IMR-90 (cell line): ENCODE measurements around the gene HYLS1. TPM values are rescaled to one million over a fixed set of nuclear protein-coding genes. Genes with fewer than 3 reads are reported as not detected.

Experiments used
- ATAC-seq: fragments of 200-7000 bp; cut with Tn5 transposase; 2 replicates; pipeline ENCODE4 v1.9.1; 2020; ENCODE audit warnings: low read depth, mild to moderate bottlenecking, moderate library complexity
- BruUV-seq: library from RNA; stranded (reverse); fragments of 400-500 nt; replicated peaks from 2 replicates; lab custom pipeline; 2021; lab: Mats Ljungman, UMichigan
- CTCF ChIA-PET: fragments of 300-600 bp; formaldehyde crosslinking; extraction: SDS; loops from one replicate; lab custom pipeline; 2021; ENCODE audit warnings: antibody characterized with exemption; lab: Yijun Ruan, JAX
- POLR2A ChIA-PET: fragments of 300-600 bp; sonication (Branson Sonifier 250); formaldehyde crosslinking; loops from one replicate; lab custom pipeline; 2022; ENCODE audit warnings: antibody characterized with exemption; ENCODE audit not compliant: unreplicated experiment; lab: Charles Lee
- DNase-seq: peaks from one replicate; pipeline ENCODE4 v3.0.0; 2013
- H2AFZ ChIP-seq: replicated peaks from 2 replicates; pipeline ENCODE3; 2013; ENCODE audit warnings: low read length, mild to moderate bottlenecking; ENCODE audit not compliant: poor library complexity
- H2AK5ac ChIP-seq: 2 replicates; pipeline ENCODE4 v1.6.1; 2013; ENCODE audit warnings: low read depth, low read length, inconsistent platforms
- H2AK9ac ChIP-seq: replicated peaks from 2 replicates; pipeline ENCODE3; 2013; ENCODE audit warnings: mild to moderate bottlenecking, low read depth, low read length, moderate library complexity; ENCODE audit not compliant: poor library complexity
- H2BK120ac ChIP-seq: 2 replicates; pipeline ENCODE4 v1.6.1; 2013; ENCODE audit warnings: low read depth, low read length, inconsistent platforms
- H2BK15ac ChIP-seq: 3 replicates; pipeline ENCODE4 v1.6.1; 2013; ENCODE audit warnings: low read depth, low read length, inconsistent platforms
- H2BK20ac ChIP-seq: 2 replicates; pipeline ENCODE4 v1.6.1; 2013; ENCODE audit warnings: low read depth, mild to moderate bottlenecking, inconsistent platforms, low read length, moderate library complexity
- H2BK5ac ChIP-seq: 2 replicates; pipeline ENCODE4 v1.6.1; 2013; ENCODE audit warnings: mild to moderate bottlenecking, low read depth, low read length, inconsistent platforms; ENCODE audit not compliant: poor library complexity, severe bottlenecking
- H3K14ac ChIP-seq: replicated peaks from 2 replicates; pipeline ENCODE4 v1.6.1; 2013; ENCODE audit warnings: low read depth, low read length, inconsistent platforms
- H3K18ac ChIP-seq: 2 replicates; pipeline ENCODE4 v1.6.1; 2013; ENCODE audit warnings: low read depth, low read length, control low read depth
- H3K23ac ChIP-seq: 2 replicates; pipeline ENCODE4 v1.6.1; 2013; ENCODE audit warnings: low read depth, low read length, inconsistent platforms
- H3K27ac ChIP-seq: 2 replicates; pipeline ENCODE4 v1.5.1; 2013; ENCODE audit warnings: mild to moderate bottlenecking, control low read depth, low read length; ENCODE audit not compliant: insufficient read depth
- H3K27me3 ChIP-seq: 2 replicates; pipeline ENCODE4 v1.6.1; 2013; ENCODE audit warnings: low read length; ENCODE audit not compliant: control insufficient read depth, insufficient read depth
- H3K36me3 ChIP-seq: 2 replicates; pipeline ENCODE4 v1.6.1; 2013; ENCODE audit warnings: low read length, mixed read lengths; ENCODE audit not compliant: control insufficient read depth, insufficient read depth
- H3K4ac ChIP-seq: 2 replicates; pipeline ENCODE4 v1.6.1; 2013; ENCODE audit warnings: low read depth, low read length, inconsistent platforms
- H3K4me1 ChIP-seq: 2 replicates; pipeline ENCODE4 v1.6.1; 2013; ENCODE audit warnings: low read length, mixed read lengths; ENCODE audit not compliant: control insufficient read depth, insufficient read depth
- H3K4me2 ChIP-seq: 2 replicates; pipeline ENCODE4 v1.6.1; 2013; ENCODE audit warnings: low read depth, mild to moderate bottlenecking, control low read depth, low read length, moderate library complexity
- H3K4me3 ChIP-seq: 2 replicates; pipeline ENCODE4 v1.5.1; 2013; ENCODE audit warnings: low read depth, mild to moderate bottlenecking, control low read depth, low read length, moderate library complexity; ENCODE audit not compliant: insufficient read depth
- H3K56ac ChIP-seq: 2 replicates; pipeline ENCODE4 v1.6.1; 2013; ENCODE audit warnings: low read length, inconsistent platforms; ENCODE audit not compliant: insufficient read depth; ENCODE audit errors: extremely low read depth
- H3K79me1 ChIP-seq, 2 experiments: 2 replicates each; pipeline ENCODE4 v1.6.1; 2013; ENCODE audit warnings: low read length in 2 of 2, inconsistent platforms in 1 of 2, low read depth in 1 of 2
- H3K9ac ChIP-seq: 2 replicates; pipeline ENCODE4 v1.6.1; 2013; ENCODE audit warnings: low read depth, low read length, control low read depth
- H3K9me1 ChIP-seq: 2 replicates; pipeline ENCODE4 v1.6.1; 2013; ENCODE audit warnings: low read length, inconsistent platforms; ENCODE audit not compliant: insufficient read depth
- H3K9me3 ChIP-seq: 2 replicates; pipeline ENCODE4 v1.6.1; 2013; ENCODE audit warnings: low read length; ENCODE audit not compliant: control insufficient read depth, insufficient read depth
- H4K20me1 ChIP-seq: 2 replicates; pipeline ENCODE4 v1.6.1; 2013; ENCODE audit warnings: low read length, inconsistent platforms; ENCODE audit not compliant: insufficient read depth
- H4K5ac ChIP-seq: 2 replicates; pipeline ENCODE4 v1.6.1; 2013; ENCODE audit warnings: mild to moderate bottlenecking, low read depth, low read length, control low read depth
- H4K8ac ChIP-seq, 2 experiments: 2 replicates each; pipeline ENCODE4 v1.6.1; 2013; ENCODE audit warnings: low read depth in 2 of 2, low read length in 2 of 2, control low read depth in 1 of 2, inconsistent platforms in 1 of 2
- H4K91ac ChIP-seq: 2 replicates; pipeline ENCODE4 v1.6.1; 2013; ENCODE audit warnings: low read depth, low read length, inconsistent platforms; ENCODE audit not compliant: insufficient read depth
- BHLHE40 ChIP-seq: fragments of 150-350 bp; IDR thresholded peaks from 2 replicates; pipeline ENCODE4 v1.6.1; 2016; ENCODE audit warnings: mild to moderate bottlenecking, low read depth, low read length
- CEBPB ChIP-seq: IDR thresholded peaks from 2 replicates; pipeline ENCODE4 v1.6.1; 2012; ENCODE audit warnings: low read depth, low read length, improper control_type of control experiment
- CHD1 ChIP-seq: IDR thresholded peaks from 2 replicates; pipeline ENCODE4 v1.6.1; 2012; ENCODE audit warnings: low read depth, low read length, improper control_type of control experiment
- ELK1 ChIP-seq: fragments of 150-350 bp; IDR thresholded peaks from 2 replicates; pipeline ENCODE4 v1.6.1; 2016; ENCODE audit warnings: low read depth, mild to moderate bottlenecking, low read length, moderate library complexity, borderline replicate concordance
- FOS ChIP-seq: fragments of 150-350 bp; IDR thresholded peaks from 2 replicates; pipeline ENCODE4 v1.6.1; 2016; ENCODE audit warnings: low read depth, low read length
- MAFK ChIP-seq: IDR thresholded peaks from 2 replicates; pipeline ENCODE4 v1.6.1; 2012; ENCODE audit warnings: low read depth, low read length, improper control_type of control experiment
- MAZ ChIP-seq: IDR thresholded peaks from 2 replicates; pipeline ENCODE4 v1.6.1; 2012; ENCODE audit warnings: low read depth, mild to moderate bottlenecking, low read length, improper control_type of control experiment, moderate library complexity, borderline replicate concordance
- MXI1 ChIP-seq: IDR thresholded peaks from 2 replicates; pipeline ENCODE4 v1.6.1; 2012; ENCODE audit warnings: low read depth, mild to moderate bottlenecking, low read length, moderate library complexity, borderline replicate concordance
- NFE2L2 ChIP-seq: fragments of 150-350 bp; IDR thresholded peaks from 2 replicates; pipeline ENCODE4 v1.6.1; 2016; ENCODE audit warnings: low read depth, mild to moderate bottlenecking, low read length
- RAD21 ChIP-seq: IDR thresholded peaks from 2 replicates; pipeline ENCODE4 v1.6.1; 2012; ENCODE audit warnings: low read length, improper control_type of control experiment
- RCOR1 ChIP-seq: IDR thresholded peaks from 2 replicates; pipeline ENCODE4 v1.6.1; 2012; ENCODE audit warnings: mild to moderate bottlenecking, low read length, improper control_type of control experiment; ENCODE audit not compliant: insufficient replicate concordance
- RFX5 ChIP-seq: IDR thresholded peaks from 2 replicates; pipeline ENCODE4 v1.8.0; 2012; ENCODE audit warnings: low read depth, mild to moderate bottlenecking, low read length, moderate library complexity
- SMC3 ChIP-seq: fragments of 150-350 bp; IDR thresholded peaks from 2 replicates; pipeline ENCODE4 v1.6.1; 2016; ENCODE audit warnings: low read depth, mild to moderate bottlenecking, antibody characterized with exemption, low read length, moderate library complexity
- WGBS, 2 experiments: methylation state at CpG; one replicate each; pipeline versions ENCODE4 v1.1.5 to v1.1.7; 2013; ENCODE audit warnings: missing lambda C conversion rate in 2 of 2; ENCODE audit not compliant: insufficient read length in 1 of 2; ENCODE audit errors: extremely low coverage in 2 of 2; 5-methylcytosine and 5-hydroxymethylcytosine counted together
- dilution Hi-C: fragments of 300-500 bp; cut with HindIII; formaldehyde crosslinking; loops from one replicate; pipeline ENCODE4 v1.14.3; 2018; ENCODE audit warnings: low sequenced_read_pairs; ENCODE audit not compliant: unreplicated experiment
- in situ Hi-C: fragments of 300-500 bp; cut with MboI; formaldehyde crosslinking; loops from 3 replicates; pipeline ENCODE4 v1.14.3; 2019; ENCODE audit warnings: low sequenced_read_pairs, inconsistent platforms, mixed read lengths
- intact Hi-C: fragments of 100-400 bp; cut with micrococcal nuclease; formaldehyde crosslinking; loops from 2 replicates; pipeline ENCODE4 v1.10.0; 2022
- polyA plus RNA-seq, 3 experiments: library from polyadenylated mRNA; depleted of rRNA; stranded (reverse); fragments of >200 nt; gene quantifications; 2 replicates each; pipeline ENCODE4 v1.2.3, GENCODE V29; 2012; ENCODE audit warnings: low replicate concordance in 1 of 3
- total RNA-seq: library from RNA; depleted of rRNA; stranded (reverse); fragments of >200 nt; gene quantifications from 2 replicates; pipeline ENCODE4 v1.2.3, GENCODE V29; 2012
- TF ChIP-seq, protein P1 (sequence below): fragments of 150-350 bp; IDR thresholded peaks from 2 replicates; pipeline ENCODE4 v1.6.1; 2017; ENCODE audit warnings: mild to moderate bottlenecking, antibody characterized with exemption, low read length, low read depth
- TF ChIP-seq, protein P2 (sequence below): conservative IDR thresholded peaks from 2 replicates; pipeline ENCODE4 v1.5.1; 2012; ENCODE audit warnings: mild to moderate bottlenecking, low read depth, low read length, improper control_type of control experiment

The HYLS1 gene
- total and polyA plus RNA-seq, 2 of the 4 experiments (the other 2 are of a cell fraction): 5.1 to 8.1 TPM

GRCh38 chr11:125940145-125940544, 52.7 kb downstream of the HYLS1 start:
- Histone ChIP-seq H3K36me3 (no peaks in the 10 kb centered on the region), H4K8ac (no peak overlapping the region), H3K4ac (no peak overlapping the region), H3K4me1 (no peaks in the 10 kb centered on the region; the same call in 1 of the 2 replicates), H2BK20ac (no peak overlapping the region), H3K4me2 (no peak overlapping the region), H2AFZ (no peak overlapping the region), H4K20me1 (no peaks in the 10 kb centered on the region), H2BK120ac (no peak overlapping the region), H3K14ac (no peak overlapping the region), H3K18ac (no peak overlapping the region), H3K9ac (no peak overlapping the region), H3K27me3 (peaks cover 22% of the 10 kb centered on the region), H4K5ac (no peak overlapping the region), H2AK5ac (no peak overlapping the region), H3K79me1 (no peaks in the 10 kb centered on the region), H3K9me1 (no peaks in the 10 kb centered on the region), H2AK9ac (no peak overlapping the region), H2BK5ac (no peak overlapping the region), H3K4me3 (no peak overlapping the region), H2BK15ac (no peak overlapping the region), H3K9me3 (no peaks in the 10 kb centered on the region), H3K23ac (no peak overlapping the region), H3K27ac (no peak overlapping the region), H3K56ac (no peak overlapping the region), H4K91ac (no peak overlapping the region)
- in situ Hi-C loops (no loop called here), intact Hi-C loops (no loop called here), dilution Hi-C loops (no loop called here)
- TF ChIP-seq, protein P1, sequence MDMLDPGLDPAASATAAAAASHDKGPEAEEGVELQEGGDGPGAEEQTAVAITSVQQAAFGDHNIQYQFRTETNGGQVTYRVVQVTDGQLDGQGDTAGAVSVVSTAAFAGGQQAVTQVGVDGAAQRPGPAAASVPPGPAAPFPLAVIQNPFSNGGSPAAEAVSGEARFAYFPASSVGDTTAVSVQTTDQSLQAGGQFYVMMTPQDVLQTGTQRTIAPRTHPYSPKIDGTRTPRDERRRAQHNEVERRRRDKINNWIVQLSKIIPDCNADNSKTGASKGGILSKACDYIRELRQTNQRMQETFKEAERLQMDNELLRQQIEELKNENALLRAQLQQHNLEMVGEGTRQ: no peak
- TF ChIP-seq RFX5 (no peak), CEBPB (no peak), SMC3 (no peak), RCOR1 (no peak), MAFK (no peak), ELK1 (no peak), RAD21 (no peak), NFE2L2 (no peak), BHLHE40 (no peak), MAZ (no peak), CHD1 (no peak), MXI1 (no peak), FOS (no peak)
- TF ChIP-seq, protein P2, sequence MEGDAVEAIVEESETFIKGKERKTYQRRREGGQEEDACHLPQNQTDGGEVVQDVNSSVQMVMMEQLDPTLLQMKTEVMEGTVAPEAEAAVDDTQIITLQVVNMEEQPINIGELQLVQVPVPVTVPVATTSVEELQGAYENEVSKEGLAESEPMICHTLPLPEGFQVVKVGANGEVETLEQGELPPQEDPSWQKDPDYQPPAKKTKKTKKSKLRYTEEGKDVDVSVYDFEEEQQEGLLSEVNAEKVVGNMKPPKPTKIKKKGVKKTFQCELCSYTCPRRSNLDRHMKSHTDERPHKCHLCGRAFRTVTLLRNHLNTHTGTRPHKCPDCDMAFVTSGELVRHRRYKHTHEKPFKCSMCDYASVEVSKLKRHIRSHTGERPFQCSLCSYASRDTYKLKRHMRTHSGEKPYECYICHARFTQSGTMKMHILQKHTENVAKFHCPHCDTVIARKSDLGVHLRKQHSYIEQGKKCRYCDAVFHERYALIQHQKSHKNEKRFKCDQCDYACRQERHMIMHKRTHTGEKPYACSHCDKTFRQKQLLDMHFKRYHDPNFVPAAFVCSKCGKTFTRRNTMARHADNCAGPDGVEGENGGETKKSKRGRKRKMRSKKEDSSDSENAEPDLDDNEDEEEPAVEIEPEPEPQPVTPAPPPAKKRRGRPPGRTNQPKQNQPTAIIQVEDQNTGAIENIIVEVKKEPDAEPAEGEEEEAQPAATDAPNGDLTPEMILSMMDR: no peak
- ChIA-PET CTCF (interaction anchor here (0.6 kb wide), 1 partner anchor 16 kb away, joined by 4 read pairs; no protein-coding TSS in a partner anchor), POLR2A (no interaction called here)
- DNase-seq (no peak), ATAC-seq (no peak)
- 100% methylated on average over 1 of the region's 4 CpGs; no CpG with 5 or more reads in 1 of the 2 experiments for WGBS, 2 experiments
- BruUV-seq: no TSS peak
